ENCODE results near the gene FAM13A. TPM values are rescaled to one million over a fixed set of nuclear protein-coding genes. Genes with fewer than 3 reads are reported as not detected.

FAM13A gene
- total and polyA plus RNA-seq, 2 donors (not counting 3 experiments of a cell fraction or from before 2014, with no cell fraction given) = 3.3 to 10.5 TPM

DNA sequence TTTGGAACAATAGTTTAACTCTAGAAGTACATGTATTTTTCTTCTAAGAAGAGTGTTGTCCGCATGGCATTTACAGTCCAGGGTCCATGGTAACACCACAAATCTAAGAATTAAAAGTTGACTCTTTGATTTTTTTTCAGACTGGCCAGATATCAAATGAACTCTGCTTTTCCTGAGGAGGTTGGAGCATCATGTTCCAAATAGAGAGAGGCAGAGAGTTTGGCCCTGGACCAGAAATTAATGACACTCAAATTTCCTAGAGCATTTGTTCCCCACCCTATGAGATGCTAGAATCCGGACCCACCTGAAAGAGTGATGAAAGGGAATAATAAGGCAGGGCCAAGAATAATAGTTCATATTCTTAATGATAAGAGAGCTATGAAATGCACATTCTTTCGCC lies 312.4 kb downstream of the FAM13A start:
- dilution Hi-C loops (cut with MboI; ENCODE audit: extremely low pct_ligation_motif_present, low sequenced_read_pairs) = no loop called here
- intact Hi-C loops (cut with micrococcal nuclease) = no loop called here

More for the DNA sequence above, 312.4 kb downstream of the FAM13A start:
- Histone ChIP-seq H3K36me3 (ENCODE audit: control insufficient read depth in 2 of 2, extremely low read depth in 1 of 2, insufficient read depth in 2 of 2, low read length in 2 of 2) (peaks cover 0 to 9% of the 10 kb centered on the region in 2 experiments), H3K9me1 (replicated peaks; ENCODE audit: control insufficient read depth, extremely low read depth, insufficient read depth, low read length) (no peaks in the 10 kb centered on the region), H3K4me1 (ENCODE audit: control insufficient read depth, extremely low read depth, insufficient read depth, low read length) (no peaks in the 10 kb centered on the region), H3K4me2 (ENCODE audit: insufficient read depth, low read length) (no peak overlapping the region), H3K27ac (ENCODE audit: insufficient read depth, low read depth, low read length) (no peak overlapping the region), H2AFZ (ENCODE audit: low read depth, low read length) (no peak overlapping the region), H3K9me3 (replicated peaks; ENCODE audit: control insufficient read depth, insufficient read depth, low read length) (no peaks in the 10 kb centered on the region), H3K27me3 (ENCODE audit: control insufficient read depth in 2 of 2, insufficient read depth in 2 of 2, low read length in 2 of 2) (no peaks in the 10 kb centered on the region), H3K9ac (replicated peaks; ENCODE audit: extremely low read depth, insufficient read depth, low read length) (no peak overlapping the region), H3K79me2 (ENCODE audit: control insufficient read depth, insufficient read depth, low read length) (no peaks in the 10 kb centered on the region), H4K20me1 (replicated peaks; ENCODE audit: control insufficient read depth, extremely low read depth, insufficient read depth, low read length) (no peaks in the 10 kb centered on the region), H3K4me3 (replicated peaks in 1 of 3; ENCODE audit: insufficient read depth in 1 of 3, low read depth in 1 of 3, low read length in 3 of 3) (no peak overlapping the region)
- TF ChIP-seq FOS (IDR thresholded peaks at IDR 0.05; ENCODE audit: borderline replicate concordance, insufficient read depth, low read length) (no peak), GATA2 (IDR thresholded peaks at IDR 0.05; ENCODE audit: insufficient read depth, insufficient read length, low read depth, low read length) (no peak), POLR2A (IDR thresholded peaks at IDR 0.05; ENCODE audit: low read depth, low read length) (no peak), JUN (IDR thresholded peaks at IDR 0.05; ENCODE audit: borderline replicate concordance, insufficient read depth, insufficient read length, low read depth) (no peak), POLR2AphosphoS5 (IDR thresholded peaks at IDR 0.05; ENCODE audit: insufficient read depth, low read depth, low read length) (no peak), EZH2 (IDR thresholded peaks at IDR 0.05; ENCODE audit: borderline replicate concordance, low read depth, low read length, severe bottlenecking) (no peak), MYC (IDR thresholded peaks at IDR 0.05; ENCODE audit: low read depth, low read length) (no peak)
- TF ChIP-seq, protein P1, sequence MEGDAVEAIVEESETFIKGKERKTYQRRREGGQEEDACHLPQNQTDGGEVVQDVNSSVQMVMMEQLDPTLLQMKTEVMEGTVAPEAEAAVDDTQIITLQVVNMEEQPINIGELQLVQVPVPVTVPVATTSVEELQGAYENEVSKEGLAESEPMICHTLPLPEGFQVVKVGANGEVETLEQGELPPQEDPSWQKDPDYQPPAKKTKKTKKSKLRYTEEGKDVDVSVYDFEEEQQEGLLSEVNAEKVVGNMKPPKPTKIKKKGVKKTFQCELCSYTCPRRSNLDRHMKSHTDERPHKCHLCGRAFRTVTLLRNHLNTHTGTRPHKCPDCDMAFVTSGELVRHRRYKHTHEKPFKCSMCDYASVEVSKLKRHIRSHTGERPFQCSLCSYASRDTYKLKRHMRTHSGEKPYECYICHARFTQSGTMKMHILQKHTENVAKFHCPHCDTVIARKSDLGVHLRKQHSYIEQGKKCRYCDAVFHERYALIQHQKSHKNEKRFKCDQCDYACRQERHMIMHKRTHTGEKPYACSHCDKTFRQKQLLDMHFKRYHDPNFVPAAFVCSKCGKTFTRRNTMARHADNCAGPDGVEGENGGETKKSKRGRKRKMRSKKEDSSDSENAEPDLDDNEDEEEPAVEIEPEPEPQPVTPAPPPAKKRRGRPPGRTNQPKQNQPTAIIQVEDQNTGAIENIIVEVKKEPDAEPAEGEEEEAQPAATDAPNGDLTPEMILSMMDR (IDR thresholded peaks at IDR 0.05; ENCODE audit: extremely low read depth in 1 of 2, insufficient read depth in 1 of 2, low read depth in 1 of 2, low read length in 2 of 2) = no peak
- TF ChIP-seq, protein P2, sequence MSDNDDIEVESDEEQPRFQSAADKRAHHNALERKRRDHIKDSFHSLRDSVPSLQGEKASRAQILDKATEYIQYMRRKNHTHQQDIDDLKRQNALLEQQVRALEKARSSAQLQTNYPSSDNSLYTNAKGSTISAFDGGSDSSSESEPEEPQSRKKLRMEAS (IDR thresholded peaks at IDR 0.05; ENCODE audit: insufficient read depth, insufficient read length) = no peak
- no peak for DNase-seq (ENCODE audit: low read depth, low spot score)
- FAIRE-seq = no peak
- POLR2A ChIA-PET = no interaction called here
- CTCF ChIA-PET = no interaction called here
- BruUV-seq (replicated peaks) = no TSS peak
